Measurements from ENCODE around the gene MKNK1.

Gene MKNK1

DNA sequence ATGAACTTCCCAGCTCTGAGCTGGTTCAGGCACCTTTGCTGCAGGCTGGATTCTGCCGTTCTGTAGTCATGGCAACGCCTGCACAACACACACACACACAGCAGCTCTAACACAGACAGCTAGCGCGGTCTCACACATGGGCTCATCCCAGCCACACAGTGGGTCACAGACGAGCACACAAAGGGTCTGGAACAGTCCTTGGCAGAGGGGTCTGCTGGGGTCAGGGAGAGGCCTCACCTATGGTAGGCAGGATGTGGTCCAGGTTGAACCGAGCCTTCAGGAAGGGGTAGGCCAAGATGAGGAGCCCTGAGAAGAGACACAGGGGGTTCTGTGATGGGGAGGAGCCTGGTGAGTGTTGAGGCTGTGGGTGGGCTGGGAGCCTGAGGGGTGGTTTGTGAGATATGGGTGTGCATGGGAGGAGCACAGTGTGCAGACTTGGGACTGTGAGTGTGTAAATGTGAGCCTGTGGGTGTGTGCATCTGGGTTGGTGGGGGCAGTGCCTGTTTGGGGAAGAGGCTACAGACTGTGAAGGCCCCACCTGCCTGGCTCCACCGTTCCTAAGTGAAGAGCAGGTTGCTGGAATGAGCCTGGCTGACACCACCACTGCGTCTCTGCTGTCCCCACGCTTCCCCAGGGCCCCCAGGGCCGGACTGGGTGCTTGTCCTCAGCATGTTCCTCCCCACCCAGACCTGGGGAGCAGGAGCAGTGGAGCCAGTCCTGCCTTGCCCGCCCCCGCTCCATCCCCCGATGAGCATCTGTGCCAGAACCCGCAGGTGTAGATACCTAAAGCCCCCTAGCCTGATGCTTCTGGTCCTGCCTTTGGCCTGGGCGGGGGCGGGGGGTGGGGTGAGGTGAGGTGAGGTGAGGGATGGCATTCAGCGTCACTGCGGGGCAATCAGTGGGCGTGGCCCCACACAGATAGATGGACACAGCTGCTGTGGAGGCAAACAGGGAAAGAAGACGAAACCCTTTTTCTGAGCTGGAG is 54.1 kb downstream of the MKNK1 start:
- H3K4me1 ChIP-seq (ENCODE audit: insufficient read depth, low read length), result peaks cover 6% of the 10 kb centered on the region; the same call in 1 of the 2 replicates
- H3K9ac ChIP-seq (ENCODE audit: low read depth, low read length), result no peak overlapping the region

DNA sequence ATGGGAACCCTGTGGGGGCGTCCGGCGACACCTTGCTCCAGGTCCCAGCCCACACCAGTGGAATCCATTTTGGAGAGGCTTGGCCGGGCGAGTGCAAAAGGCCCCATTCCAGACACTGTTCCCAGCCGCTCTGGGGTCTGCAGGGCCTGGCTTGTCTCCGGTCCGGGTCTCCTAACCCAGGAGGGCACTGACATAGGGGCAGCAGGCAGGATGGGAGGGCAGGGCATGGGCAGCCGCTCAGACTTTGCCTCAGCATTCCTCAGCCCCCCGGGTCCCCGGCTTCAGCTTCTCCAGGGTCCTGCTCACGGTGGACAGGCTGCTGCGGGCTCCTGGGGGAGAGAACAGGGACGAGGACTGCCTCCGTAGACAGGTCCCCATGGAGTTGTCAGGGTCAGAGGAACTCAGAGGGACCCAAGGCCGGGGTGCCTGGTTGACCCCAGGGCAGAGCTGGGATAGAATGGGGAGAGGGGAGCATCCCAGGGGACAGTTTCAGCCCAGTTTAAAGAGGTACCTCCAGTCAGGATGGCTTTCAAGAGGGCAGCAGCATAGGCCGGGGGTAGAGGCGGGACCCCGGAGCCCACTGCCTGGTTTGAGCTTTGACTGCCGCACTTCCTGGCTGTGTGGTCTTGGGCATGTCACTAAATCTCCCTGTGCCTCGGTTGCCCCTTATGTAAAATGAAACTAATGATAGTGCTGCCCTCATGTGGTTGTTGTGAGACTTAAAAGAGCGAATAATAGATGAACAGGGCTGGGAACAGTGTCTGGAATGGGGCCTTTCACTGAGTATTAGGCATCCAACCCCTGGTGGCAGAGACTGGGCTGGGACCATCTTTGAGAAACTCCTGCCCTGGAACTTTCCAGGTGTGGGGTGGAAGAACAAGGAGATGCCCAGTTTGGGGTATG is 56.3 kb downstream of the MKNK1 start:
- 84% methylated on average over 22 of the region's 22 CpGs for WGBS
- H3K36me3 ChIP-seq (ENCODE audit: insufficient read depth, low read length), result no peaks in the 10 kb centered on the region
- no peak overlapping the region for H3K27ac ChIP-seq (ENCODE audit: low read depth, low read length)
- peaks cover 51% of the 10 kb centered on the region for H3K27me3 ChIP-seq (ENCODE audit: insufficient read depth, low read length)
- no peak overlapping the region for H3K4me3 ChIP-seq (ENCODE audit: low read length)
- peaks cover 6% of the 10 kb centered on the region; the same call in 1 of the 2 replicates for H3K4me1 ChIP-seq (ENCODE audit: insufficient read depth, low read length)
- no peaks in the 10 kb centered on the region for H3K9me3 ChIP-seq (ENCODE audit: insufficient read depth, low read depth, low read length)
- no peak overlapping the region for H3K9ac ChIP-seq (ENCODE audit: low read depth, low read length)

More for the DNA sequence above, 54.1 kb downstream of the MKNK1 start:
- H3K4me3 ChIP-seq (ENCODE audit: low read length), result no peak overlapping the region
- WGBS, result 80% methylated on average over 20 of the region's 20 CpGs
- H3K27ac ChIP-seq (ENCODE audit: low read depth, low read length), result no peak overlapping the region
- no peaks in the 10 kb centered on the region for H3K9me3 ChIP-seq (ENCODE audit: insufficient read depth, low read depth, low read length)
- no peaks in the 10 kb centered on the region for H3K36me3 ChIP-seq (ENCODE audit: insufficient read depth, low read length)
- peaks cover 29% of the 10 kb centered on the region for H3K27me3 ChIP-seq (ENCODE audit: insufficient read depth, low read length)

DNA sequence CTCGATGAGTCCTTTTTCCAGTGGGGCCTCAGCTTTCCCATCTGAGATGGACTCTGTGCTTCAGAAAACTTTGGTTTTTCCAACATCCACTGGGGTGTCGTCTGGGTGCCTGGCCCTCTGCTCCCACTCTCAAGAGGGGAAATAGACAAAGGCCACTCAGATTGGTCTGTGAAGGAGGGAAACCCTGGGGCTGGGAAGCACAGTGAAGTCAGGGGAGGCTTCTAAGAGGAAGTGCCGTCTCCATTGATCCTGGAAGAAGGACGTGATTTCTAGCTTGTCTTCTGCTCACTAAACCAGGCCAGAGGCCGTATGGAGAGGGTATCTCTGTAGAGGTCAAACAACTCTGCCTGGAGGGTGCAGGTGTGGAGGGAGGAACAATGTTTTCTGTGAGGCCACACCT is 57.9 kb downstream of the MKNK1 start:
- Histone ChIP-seq H3K27ac (ENCODE audit: low read depth, low read length) (no peak overlapping the region), H3K36me3 (ENCODE audit: insufficient read depth, low read length) (no peaks in the 10 kb centered on the region), H3K27me3 (ENCODE audit: insufficient read depth, low read length) (peaks cover 66% of the 10 kb centered on the region), H3K9ac (ENCODE audit: low read depth, low read length) (no peak overlapping the region), H3K4me1 (ENCODE audit: insufficient read depth, low read length) (peaks cover 6% of the 10 kb centered on the region; the same call in 1 of the 2 replicates), H3K9me3 (ENCODE audit: insufficient read depth, low read depth, low read length) (no peaks in the 10 kb centered on the region), H3K4me3 (ENCODE audit: low read length) (no peak overlapping the region)
- 70% methylated on average over 5 of the region's 5 CpGs for WGBS

DNA sequence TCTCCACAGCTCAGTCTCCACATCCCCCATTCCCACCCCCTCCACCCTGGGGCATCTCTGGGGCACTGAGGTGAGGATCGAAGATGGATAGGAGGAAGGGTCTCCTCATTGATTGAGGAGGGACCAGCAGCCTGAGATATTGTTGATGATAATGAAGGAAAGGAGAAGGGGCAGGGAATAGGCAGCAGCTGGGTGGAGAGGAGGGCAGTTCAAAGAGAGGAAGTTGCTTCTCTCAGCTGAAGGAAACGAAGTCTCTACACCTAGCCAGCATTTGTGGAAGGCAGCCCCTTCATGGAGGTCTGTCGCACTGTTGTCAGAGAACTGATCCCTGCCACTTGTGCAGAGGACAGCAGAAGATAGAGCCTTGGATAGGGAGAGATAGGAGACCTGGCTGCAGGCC is 58.3 kb downstream of the MKNK1 start:
- 79% methylated on average over 3 of the region's 3 CpGs for WGBS
- H3K36me3 ChIP-seq (ENCODE audit: insufficient read depth, low read length), result no peaks in the 10 kb centered on the region

DNA sequence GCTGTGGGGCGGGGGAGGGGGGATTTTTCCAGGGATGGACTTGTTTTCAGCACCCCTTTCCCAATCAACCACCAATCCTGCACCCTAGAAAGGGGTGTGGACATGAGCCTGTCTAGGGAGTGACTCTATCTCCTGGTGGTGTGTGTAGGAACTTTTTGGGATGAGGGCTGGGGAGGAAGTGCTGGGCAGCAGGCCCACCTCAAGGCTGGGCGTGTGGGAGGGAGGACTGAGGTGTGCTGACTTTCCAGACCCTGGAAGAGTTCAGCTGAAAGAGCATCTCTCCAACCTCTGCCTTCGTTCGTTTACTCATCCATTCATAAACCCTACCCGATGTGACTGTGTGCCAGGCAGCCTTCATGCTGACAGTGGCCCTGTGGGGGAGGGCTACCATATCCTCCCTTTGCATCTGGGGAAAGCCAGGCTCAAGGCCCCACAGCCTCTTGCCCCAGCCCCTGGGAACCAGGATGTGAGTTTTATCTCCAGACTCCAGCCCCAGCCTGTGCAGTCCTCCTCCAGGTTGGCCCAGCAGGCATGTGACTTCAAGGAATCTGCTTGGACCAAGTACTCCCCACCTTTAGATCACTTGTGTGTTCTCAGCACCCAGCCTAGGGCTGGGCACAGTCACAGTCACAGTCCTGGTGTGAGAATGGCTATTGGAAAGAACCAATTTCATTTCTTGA is 59.4 kb downstream of the MKNK1 start:
- Histone ChIP-seq H3K27me3 (ENCODE audit: insufficient read depth, low read length) (peaks cover 79% of the 10 kb centered on the region), H3K27ac (ENCODE audit: low read depth, low read length) (no peak overlapping the region), H3K4me1 (ENCODE audit: insufficient read depth, low read length) (no peaks in the 10 kb centered on the region), H3K9ac (ENCODE audit: low read depth, low read length) (no peak overlapping the region), H3K36me3 (ENCODE audit: insufficient read depth, low read length) (no peaks in the 10 kb centered on the region), H3K9me3 (ENCODE audit: insufficient read depth, low read depth, low read length) (no peaks in the 10 kb centered on the region), H3K4me3 (ENCODE audit: low read length) (peak overlapping the region; percentile 55)
- WGBS, result 55% methylated on average over 4 of the region's 5 CpGs

More for the DNA sequence above, 58.3 kb downstream of the MKNK1 start:
- Histone ChIP-seq H3K27me3 (ENCODE audit: insufficient read depth, low read length) (peaks cover 71% of the 10 kb centered on the region), H3K27ac (ENCODE audit: low read depth, low read length) (no peak overlapping the region), H3K4me1 (ENCODE audit: insufficient read depth, low read length) (peaks cover 6% of the 10 kb centered on the region; the same call in 1 of the 2 replicates), H3K9me3 (ENCODE audit: insufficient read depth, low read depth, low read length) (no peaks in the 10 kb centered on the region), H3K4me3 (ENCODE audit: low read length) (no peak overlapping the region), H3K9ac (ENCODE audit: low read depth, low read length) (no peak overlapping the region)

DNA sequence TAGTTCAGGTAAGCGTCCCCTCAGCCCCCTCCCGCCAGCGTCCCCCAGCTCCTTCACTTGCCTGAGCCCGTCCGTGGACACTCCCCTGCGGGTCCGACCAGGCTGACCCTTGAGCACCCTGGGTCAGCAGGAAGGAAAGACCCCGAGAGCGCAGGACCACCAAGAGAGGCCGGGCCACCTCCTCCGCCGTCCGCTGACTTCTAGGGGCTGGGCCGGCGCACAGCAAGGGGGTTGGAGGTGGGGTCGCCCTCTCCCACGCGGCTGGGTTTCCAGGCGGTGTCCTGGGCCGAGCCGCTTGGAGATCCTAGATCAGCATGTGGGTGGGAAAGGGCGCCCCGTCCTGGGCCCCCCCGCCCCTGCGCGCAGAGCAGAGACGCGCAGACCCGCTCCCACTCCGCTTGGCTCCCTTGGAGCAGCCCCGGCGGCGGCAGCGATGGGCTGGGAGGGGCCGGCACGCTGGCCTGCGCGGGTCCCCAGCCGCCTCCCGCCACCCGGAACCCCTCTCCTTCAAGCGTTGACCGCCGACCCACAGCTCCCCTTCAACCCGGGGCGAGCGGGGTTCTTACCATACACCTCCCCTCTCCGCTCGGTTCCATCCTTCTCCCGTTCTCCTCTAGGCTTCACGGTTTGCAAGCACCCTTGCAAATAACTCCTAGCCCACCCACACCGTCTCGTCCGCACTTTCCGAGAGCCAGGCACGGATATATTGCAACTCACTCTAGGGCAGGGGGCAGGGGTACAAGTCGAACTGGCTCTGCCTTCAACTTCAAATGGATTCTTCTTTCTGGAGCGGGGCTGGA is 60.1 kb downstream of the MKNK1 start:
- Histone ChIP-seq H3K4me1 (ENCODE audit: insufficient read depth, low read length) (no peaks in the 10 kb centered on the region), H3K4me3 (ENCODE audit: low read length) (peak overlapping the region; percentile 55), H3K36me3 (ENCODE audit: insufficient read depth, low read length) (no peaks in the 10 kb centered on the region), H3K9me3 (ENCODE audit: insufficient read depth, low read depth, low read length) (no peaks in the 10 kb centered on the region), H3K9ac (ENCODE audit: low read depth, low read length) (no peak overlapping the region), H3K27me3 (ENCODE audit: insufficient read depth, low read length) (peaks cover 86% of the 10 kb centered on the region), H3K27ac (ENCODE audit: low read depth, low read length) (no peak overlapping the region)
- WGBS, result 3% methylated on average over 57 of the region's 58 CpGs

DNA sequence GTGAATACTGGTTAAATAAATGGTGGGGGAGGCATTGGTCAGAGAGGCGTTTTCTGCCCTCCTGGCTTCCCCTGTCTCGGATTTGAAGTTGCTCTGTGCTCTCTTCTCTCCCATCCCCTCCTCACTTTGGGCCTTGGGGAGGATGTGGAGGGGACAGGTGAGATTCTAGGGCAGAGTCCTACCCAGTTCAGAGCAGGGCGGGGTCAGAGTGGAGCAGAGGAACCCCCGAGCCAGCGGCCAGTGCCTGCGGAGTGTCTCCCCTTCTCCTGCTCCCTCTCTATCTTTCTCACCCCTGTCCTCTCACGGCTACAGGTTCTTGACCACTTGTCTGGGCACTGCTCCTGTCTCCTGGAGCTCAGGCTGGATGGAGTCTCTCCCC is 60.7 kb downstream of the MKNK1 start:
- peaks cover 92% of the 10 kb centered on the region for H3K27me3 ChIP-seq (ENCODE audit: insufficient read depth, low read length)
- H3K4me1 ChIP-seq (ENCODE audit: insufficient read depth, low read length), result no peaks in the 10 kb centered on the region
- H3K4me3 ChIP-seq (ENCODE audit: low read length), result peak overlapping the region; percentile 55
- no peaks in the 10 kb centered on the region for H3K36me3 ChIP-seq (ENCODE audit: insufficient read depth, low read length)
- H3K9ac ChIP-seq (ENCODE audit: low read depth, low read length), result no peak overlapping the region
- no peak overlapping the region for H3K27ac ChIP-seq (ENCODE audit: low read depth, low read length)
- no peaks in the 10 kb centered on the region for H3K9me3 ChIP-seq (ENCODE audit: insufficient read depth, low read depth, low read length)
- 38% methylated on average over 5 of the region's 7 CpGs for WGBS

DNA sequence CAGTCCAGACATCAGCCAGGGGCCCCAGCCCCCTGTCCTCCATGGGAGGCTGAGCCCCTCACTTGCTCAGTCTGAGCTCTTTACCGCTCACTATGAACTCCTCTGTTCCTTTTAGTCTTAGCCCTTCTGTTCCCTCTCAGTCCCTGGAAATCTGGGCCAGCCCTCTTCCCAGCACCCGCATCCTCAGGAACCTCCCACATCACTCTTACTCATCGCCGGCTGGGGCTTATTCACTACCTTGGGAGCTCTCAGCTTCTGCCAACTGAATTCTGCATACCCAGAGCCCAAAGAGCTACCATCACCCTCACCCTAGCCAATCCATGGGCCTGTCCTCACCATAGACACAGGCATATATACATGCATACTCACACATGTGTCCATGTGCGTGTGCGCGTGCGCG is 64.1 kb downstream of the MKNK1 start:
- H3K9ac ChIP-seq (ENCODE audit: low read depth, low read length), result no peak overlapping the region
- H3K4me3 ChIP-seq (ENCODE audit: low read length), result no peak overlapping the region
- no peaks in the 10 kb centered on the region for H3K36me3 ChIP-seq (ENCODE audit: insufficient read depth, low read length)
- no peaks in the 10 kb centered on the region for H3K9me3 ChIP-seq (ENCODE audit: insufficient read depth, low read depth, low read length)
- no peaks in the 10 kb centered on the region for H3K4me1 ChIP-seq (ENCODE audit: insufficient read depth, low read length)
- WGBS, result 60% methylated on average over 9 of the region's 9 CpGs
- peaks cover 99% of the 10 kb centered on the region for H3K27me3 ChIP-seq (ENCODE audit: insufficient read depth, low read length)
- H3K27ac ChIP-seq (ENCODE audit: low read depth, low read length), result no peak overlapping the region

DNA sequence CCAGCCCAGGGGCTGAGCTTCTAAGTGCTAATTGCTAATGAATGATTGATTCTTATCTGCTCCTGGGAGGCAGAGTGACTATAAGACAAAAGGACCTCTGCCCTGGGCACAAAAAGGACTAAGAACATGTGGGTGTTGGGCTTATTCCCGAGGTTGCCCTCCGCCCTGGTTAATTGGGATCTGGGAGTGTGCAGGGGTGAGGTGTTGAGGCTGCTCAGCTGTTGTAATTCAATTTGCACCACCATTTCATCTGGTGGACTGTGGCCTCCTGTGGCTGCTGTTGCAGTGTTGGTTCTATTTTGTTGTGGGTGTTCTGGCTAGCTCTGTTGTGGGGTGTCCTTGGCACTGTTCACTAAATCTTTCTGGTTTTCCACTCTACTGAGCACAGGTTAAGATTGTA is 65.9 kb downstream of the MKNK1 start:
- Histone ChIP-seq H3K4me1 (ENCODE audit: insufficient read depth, low read length) (no peaks in the 10 kb centered on the region), H3K27ac (ENCODE audit: low read depth, low read length) (no peak overlapping the region), H3K36me3 (ENCODE audit: insufficient read depth, low read length) (no peaks in the 10 kb centered on the region), H3K9me3 (ENCODE audit: insufficient read depth, low read depth, low read length) (no peaks in the 10 kb centered on the region), H3K27me3 (ENCODE audit: insufficient read depth, low read length) (peaks cover 99% of the 10 kb centered on the region), H3K4me3 (ENCODE audit: low read length) (no peak overlapping the region), H3K9ac (ENCODE audit: low read depth, low read length) (no peak overlapping the region)
- 75% methylated on average over 2 of the region's 2 CpGs for WGBS

DNA sequence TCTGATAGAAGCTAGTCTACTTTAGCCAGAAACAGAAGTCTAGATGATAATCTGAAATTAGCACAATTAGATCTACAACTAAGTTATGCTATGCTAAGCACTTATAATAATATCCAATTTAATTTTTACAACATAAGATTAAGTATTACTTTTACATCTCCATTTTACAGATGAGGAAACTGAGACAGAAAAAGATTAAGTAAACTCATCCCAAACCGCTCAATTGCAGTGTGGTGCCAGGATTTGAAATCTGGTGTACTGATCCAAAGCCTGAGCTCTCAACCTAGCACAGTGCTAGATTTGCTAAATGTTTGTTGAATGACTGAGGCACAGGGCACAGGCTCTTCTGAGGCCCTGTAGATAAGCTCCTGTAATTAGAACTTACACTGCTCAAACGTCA is 66.4 kb downstream of the MKNK1 start:
- no peaks in the 10 kb centered on the region for H3K9me3 ChIP-seq (ENCODE audit: insufficient read depth, low read depth, low read length)
- 81% methylated on average over 2 of the region's 2 CpGs for WGBS
- no peak overlapping the region for H3K27ac ChIP-seq (ENCODE audit: low read depth, low read length)
- H3K4me1 ChIP-seq (ENCODE audit: insufficient read depth, low read length), result no peaks in the 10 kb centered on the region
- no peak overlapping the region for H3K4me3 ChIP-seq (ENCODE audit: low read length)
- no peak overlapping the region for H3K9ac ChIP-seq (ENCODE audit: low read depth, low read length)
- H3K27me3 ChIP-seq (ENCODE audit: insufficient read depth, low read length), result peaks cover 99% of the 10 kb centered on the region
- H3K36me3 ChIP-seq (ENCODE audit: insufficient read depth, low read length), result no peaks in the 10 kb centered on the region
